Urothelium cell line (cell line): ENCODE results near the gene SRRM3.
"Not testable (repeated sequence)": the region's sequence is repeated elsewhere in the genome, so short reads cannot be mapped to it uniquely, and the experiment has no call there.

Experiments used
- DNase-seq: peaks from one replicate; pipeline ENCODE4 v3.0.0; 2011; ENCODE audit warnings: low spot score, mixed read lengths
- FAIRE-seq: peaks from 2 replicates; lab custom pipeline; 2011; peaks lifted over from hg19 to GRCh38; lab: Jason Lieb, UNC

The SRRM3 gene

GRCh38 chr7:76310102-76310957 is 108.6 kb downstream of the SRRM3 start:
- no peak for DNase-seq

GRCh38 chr7:76311838-76312237 is 110.1 kb downstream of the SRRM3 start:
- not testable (repeated sequence) for FAIRE-seq, DNase-seq

More at GRCh38 chr7:76310102-76310957, 108.6 kb downstream of the SRRM3 start:
- no peak for FAIRE-seq

GRCh38 chr7:76314042-76314721 is 112.5 kb downstream of the SRRM3 start:
- DNase-seq = peak; percentile 90
- no peak for FAIRE-seq

GRCh38 chr7:76314740-76315139 is 113.0 kb downstream of the SRRM3 start:
- FAIRE-seq, DNase-seq: not testable (repeated sequence)

- DNase-seq (no peak), FAIRE-seq (no peak)
Observed at GRCh38 chr7:76315364-76315763, 113.7 kb downstream of the SRRM3 start.

- FAIRE-seq (no peak), DNase-seq (no peak)
Observed at GRCh38 chr7:76316984-76317781, 115.5 kb downstream of the SRRM3 start.

GRCh38 chr7:76317782-76318487 is 116.2 kb downstream of the SRRM3 start:
- DNase-seq = peak; percentile 98
- no peak for FAIRE-seq

GRCh38 chr7:76318488-76319353 is 117.0 kb downstream of the SRRM3 start:
- DNase-seq (peak; percentile 68), FAIRE-seq (no peak)

GRCh38 chr7:76325092-76325491 is 123.4 kb downstream of the SRRM3 start:
- DNase-seq = no peak
- no peak for FAIRE-seq

- no peak for DNase-seq
- no peak for FAIRE-seq
Observed at GRCh38 chr7:76325811-76326210, 124.1 kb downstream of the SRRM3 start.

GRCh38 chr7:76326646-76327233 is 125.0 kb downstream of the SRRM3 start:
- no peak for FAIRE-seq
- DNase-seq = no peak

GRCh38 chr7:76327610-76328009 is 125.9 kb downstream of the SRRM3 start:
- FAIRE-seq (no peak), DNase-seq (no peak)

- no peak for DNase-seq
- no peak for FAIRE-seq
Observed at GRCh38 chr7:76328389-76328788, 126.7 kb downstream of the SRRM3 start.

- no peak for DNase-seq
- no peak for FAIRE-seq
Observed at GRCh38 chr7:76329479-76329878, 127.8 kb downstream of the SRRM3 start.

- DNase-seq = no peak
- FAIRE-seq = no peak
Observed at GRCh38 chr7:76330261-76330660, 128.6 kb downstream of the SRRM3 start.

GRCh38 chr7:76330673-76331072 is 129.0 kb downstream of the SRRM3 start:
- DNase-seq (no peak), FAIRE-seq (no peak)

- DNase-seq = no peak
- FAIRE-seq = no peak
Observed at GRCh38 chr7:76332078-76332477, 130.4 kb downstream of the SRRM3 start.

- DNase-seq (no peak), FAIRE-seq (no peak)
Observed at GRCh38 chr7:76333511-76334101, 131.9 kb downstream of the SRRM3 start.
